ENCODE measurements around the gene AQR. TPM values are rescaled to one million over a fixed set of nuclear protein-coding genes. Genes with fewer than 3 reads are reported as not detected.

Gene AQR
- total RNA-seq, 4 donors from 2014 or later = 14.7 to 29.4 (median 23.4) TPM

DNA sequence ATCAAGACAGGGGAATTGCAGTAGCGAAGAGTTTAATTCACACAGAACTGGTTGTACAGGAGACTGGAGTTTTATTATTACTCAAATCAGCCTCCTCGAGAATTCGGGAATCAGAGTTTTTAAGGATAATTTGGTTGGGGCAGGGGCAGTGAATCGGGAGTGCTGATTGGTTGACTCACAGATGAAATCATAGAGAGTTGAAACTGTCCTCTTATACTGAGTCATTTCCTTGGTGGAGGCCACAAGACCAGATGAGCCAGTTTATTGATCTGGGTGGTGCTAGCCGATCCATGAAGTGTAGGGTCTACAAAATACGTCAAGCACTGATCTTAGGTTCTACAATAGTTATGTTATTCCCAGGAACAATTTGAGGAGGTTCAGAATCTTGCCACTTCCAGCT is 23.9 kb upstream of the AQR start:
- Histone ChIP-seq H3K9me3 (no peaks in the 10 kb centered on the region), H3K4me3 (no peak overlapping the region), H3K27ac (peak overlapping the region; percentile 47 to 98 (median 75)), H3K36me3 (no peaks in the 10 kb centered on the region), H3K27me3 (no peaks in the 10 kb centered on the region), H3K4me1 (peaks cover 0 to 74% (median 17%) of the 10 kb centered on the region in 3 donors)
- DNase-seq = no peak
- 53 to 58% methylated on average over 5 to 6 of the region's 6 CpGs for WGBS, 2 donors
- TF ChIP-seq POLR2A (IDR thresholded peaks at IDR 0.05) (no peak), CTCF (IDR thresholded peaks at IDR 0.05) (no peak)
- intact Hi-C loops (cut with DNase I) = no loop called here

DNA sequence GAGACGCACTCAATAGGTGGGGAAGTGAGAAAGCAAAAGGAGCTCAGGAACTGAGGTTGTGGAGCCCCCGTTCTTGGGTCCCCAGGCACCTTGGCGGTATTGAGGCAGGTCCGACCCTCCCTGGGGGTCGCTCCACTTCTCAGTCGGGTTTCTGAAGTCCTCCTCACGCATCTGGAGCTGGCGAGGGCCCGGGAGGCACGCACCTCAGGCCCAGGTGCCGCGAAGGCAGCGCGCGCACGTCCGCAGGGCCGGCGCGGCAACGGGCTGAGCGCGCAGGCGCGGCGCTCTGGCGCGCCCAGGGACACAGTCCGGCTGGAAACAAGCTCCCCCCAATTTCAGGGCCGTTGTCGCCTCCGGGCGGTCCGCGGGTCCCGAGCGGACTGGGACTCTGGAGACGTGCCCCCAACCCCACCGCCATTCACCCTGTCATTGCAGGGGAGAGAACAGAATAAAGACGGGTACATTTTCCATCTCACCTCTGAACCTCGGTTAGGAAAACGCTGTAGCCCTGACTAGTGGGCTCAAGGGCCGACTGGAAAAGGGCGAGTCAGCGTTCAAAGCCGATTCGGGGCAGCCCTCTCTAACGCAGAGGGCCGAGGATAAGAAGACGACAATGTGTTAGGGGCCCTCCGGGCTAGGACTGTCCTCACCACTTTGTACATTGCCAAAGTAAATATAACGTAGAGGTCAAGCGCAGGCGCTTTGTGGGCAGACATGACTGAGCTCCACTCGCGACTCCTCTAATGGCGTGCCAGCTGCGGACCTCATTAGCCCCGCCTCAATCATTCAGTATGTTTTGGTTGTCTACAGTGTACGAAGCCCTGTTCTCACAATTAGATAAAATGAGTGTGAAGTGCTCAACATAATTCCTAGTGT is 18.7 kb upstream of the AQR start, which contains the start of gene ZNF770:
Gene ZNF770 (minus strand): TSS at position 261 of the 876 bp plus-strand sequence. CDS start 4,853 bp downstream, outside the sequence.
- 0% methylated on average over 24 of the region's 60 CpGs for WGBS, 2 donors
- H3K4me3 ChIP-seq = peak within 1 kb of the TSS; percentile 68 to 83 (median 78)
- H3K27ac ChIP-seq = peak within 1 kb of the TSS; percentile 93 to 98 (median 97)
- H3K9me3 ChIP-seq = no peaks in the 10 kb centered on the region
- intact Hi-C loops (cut with DNase I) = no loop called here
- peak in 3 of 4 donors; percentile 62 to 88 (median 76) for TF ChIP-seq POLR2A (IDR thresholded peaks at IDR 0.05)
- TF ChIP-seq CTCF (IDR thresholded peaks at IDR 0.05) = peak in 2 of 6 experiments; percentile 32 to 50
- H3K27me3 ChIP-seq = no peaks in the 10 kb centered on the region
- peaks cover 15 to 85% (median 33%) of the 10 kb centered on the region in 3 donors for H3K4me1 ChIP-seq
- DNase-seq = peak; percentile 19
- H3K36me3 ChIP-seq = peaks cover 0 to 17% (median 0%) of the 10 kb centered on the region in 3 donors

- H3K4me1 ChIP-seq = peaks cover 15 to 78% (median 33%) of the 10 kb centered on the region in 3 donors
- peak overlapping the region; percentile 93 to 98 (median 97) for H3K27ac ChIP-seq
- no peaks in the 10 kb centered on the region for H3K27me3 ChIP-seq
- DNase-seq = no peak
- TF ChIP-seq POLR2A (IDR thresholded peaks at IDR 0.05) (no peak), CTCF (IDR thresholded peaks at IDR 0.05) (no peak)
- no peaks in the 10 kb centered on the region for H3K9me3 ChIP-seq
- WGBS, 2 donors = 0% methylated on average over 16 of the region's 16 CpGs
- peaks cover 0 to 23% (median 0%) of the 10 kb centered on the region in 3 donors for H3K36me3 ChIP-seq
- intact Hi-C loops (cut with DNase I) = no loop called here
- peak overlapping the region; percentile 68 to 83 (median 78) for H3K4me3 ChIP-seq
These were observed 18.1 kb upstream of the AQR start for GRCh38 chr15:34987609-34988026.

- intact Hi-C loops (cut with DNase I) = no loop called here
- no peak for DNase-seq
- H3K4me3 ChIP-seq = peak overlapping the region; percentile 68 to 83 (median 78)
- H3K27ac ChIP-seq = peak overlapping the region; percentile 49 to 98 (median 97)
- no peaks in the 10 kb centered on the region for H3K9me3 ChIP-seq
- peaks cover 0 to 30% (median 0%) of the 10 kb centered on the region in 3 donors for H3K36me3 ChIP-seq
- no peaks in the 10 kb centered on the region for H3K27me3 ChIP-seq
- H3K4me1 ChIP-seq = peaks cover 15 to 71% (median 33%) of the 10 kb centered on the region in 3 donors
- TF ChIP-seq POLR2A (IDR thresholded peaks at IDR 0.05) (no peak), CTCF (IDR thresholded peaks at IDR 0.05) (no peak)
- 8 to 11% methylated on average over 9 of the region's 9 CpGs for WGBS, 2 donors
These were observed 17.4 kb upstream of the AQR start for GRCh38 chr15:34986771-34987480.

Data from esophagus squamous epithelium (tissue), 5 donors.